M059J (cell line): Measurements from ENCODE around the gene ANAPC1. TPM values are rescaled to one million over a fixed set of nuclear protein-coding genes. Genes with fewer than 3 reads are reported as not detected.
A peak's percentile ranks its signal among the peaks of the same experiment; 100 is the strongest.
"Not testable (repeated sequence)": the region's sequence is repeated elsewhere in the genome, so short reads cannot be mapped to it uniquely, and the experiment has no call there.

Experiments used
- DNase-seq: peaks from one replicate; pipeline ENCODE4 v3.0.0-alpha.2; 2012; ENCODE audit warnings: low read depth
- total RNA-seq: library from RNA; depleted of rRNA; stranded (reverse); fragments of >200 nt; shearing (Covaris generic); gene quantifications from 2 replicates; pipeline ENCODE4 v1.2.3, GENCODE V29; 2014; rRNA removed

Gene ANAPC1, protein sequence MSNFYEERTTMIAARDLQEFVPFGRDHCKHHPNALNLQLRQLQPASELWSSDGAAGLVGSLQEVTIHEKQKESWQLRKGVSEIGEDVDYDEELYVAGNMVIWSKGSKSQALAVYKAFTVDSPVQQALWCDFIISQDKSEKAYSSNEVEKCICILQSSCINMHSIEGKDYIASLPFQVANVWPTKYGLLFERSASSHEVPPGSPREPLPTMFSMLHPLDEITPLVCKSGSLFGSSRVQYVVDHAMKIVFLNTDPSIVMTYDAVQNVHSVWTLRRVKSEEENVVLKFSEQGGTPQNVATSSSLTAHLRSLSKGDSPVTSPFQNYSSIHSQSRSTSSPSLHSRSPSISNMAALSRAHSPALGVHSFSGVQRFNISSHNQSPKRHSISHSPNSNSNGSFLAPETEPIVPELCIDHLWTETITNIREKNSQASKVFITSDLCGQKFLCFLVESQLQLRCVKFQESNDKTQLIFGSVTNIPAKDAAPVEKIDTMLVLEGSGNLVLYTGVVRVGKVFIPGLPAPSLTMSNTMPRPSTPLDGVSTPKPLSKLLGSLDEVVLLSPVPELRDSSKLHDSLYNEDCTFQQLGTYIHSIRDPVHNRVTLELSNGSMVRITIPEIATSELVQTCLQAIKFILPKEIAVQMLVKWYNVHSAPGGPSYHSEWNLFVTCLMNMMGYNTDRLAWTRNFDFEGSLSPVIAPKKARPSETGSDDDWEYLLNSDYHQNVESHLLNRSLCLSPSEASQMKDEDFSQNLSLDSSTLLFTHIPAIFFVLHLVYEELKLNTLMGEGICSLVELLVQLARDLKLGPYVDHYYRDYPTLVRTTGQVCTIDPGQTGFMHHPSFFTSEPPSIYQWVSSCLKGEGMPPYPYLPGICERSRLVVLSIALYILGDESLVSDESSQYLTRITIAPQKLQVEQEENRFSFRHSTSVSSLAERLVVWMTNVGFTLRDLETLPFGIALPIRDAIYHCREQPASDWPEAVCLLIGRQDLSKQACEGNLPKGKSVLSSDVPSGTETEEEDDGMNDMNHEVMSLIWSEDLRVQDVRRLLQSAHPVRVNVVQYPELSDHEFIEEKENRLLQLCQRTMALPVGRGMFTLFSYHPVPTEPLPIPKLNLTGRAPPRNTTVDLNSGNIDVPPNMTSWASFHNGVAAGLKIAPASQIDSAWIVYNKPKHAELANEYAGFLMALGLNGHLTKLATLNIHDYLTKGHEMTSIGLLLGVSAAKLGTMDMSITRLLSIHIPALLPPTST (N-terminal part only)
- 21.0 and 29.3 TPM in 2 replicates for total RNA-seq

DNA sequence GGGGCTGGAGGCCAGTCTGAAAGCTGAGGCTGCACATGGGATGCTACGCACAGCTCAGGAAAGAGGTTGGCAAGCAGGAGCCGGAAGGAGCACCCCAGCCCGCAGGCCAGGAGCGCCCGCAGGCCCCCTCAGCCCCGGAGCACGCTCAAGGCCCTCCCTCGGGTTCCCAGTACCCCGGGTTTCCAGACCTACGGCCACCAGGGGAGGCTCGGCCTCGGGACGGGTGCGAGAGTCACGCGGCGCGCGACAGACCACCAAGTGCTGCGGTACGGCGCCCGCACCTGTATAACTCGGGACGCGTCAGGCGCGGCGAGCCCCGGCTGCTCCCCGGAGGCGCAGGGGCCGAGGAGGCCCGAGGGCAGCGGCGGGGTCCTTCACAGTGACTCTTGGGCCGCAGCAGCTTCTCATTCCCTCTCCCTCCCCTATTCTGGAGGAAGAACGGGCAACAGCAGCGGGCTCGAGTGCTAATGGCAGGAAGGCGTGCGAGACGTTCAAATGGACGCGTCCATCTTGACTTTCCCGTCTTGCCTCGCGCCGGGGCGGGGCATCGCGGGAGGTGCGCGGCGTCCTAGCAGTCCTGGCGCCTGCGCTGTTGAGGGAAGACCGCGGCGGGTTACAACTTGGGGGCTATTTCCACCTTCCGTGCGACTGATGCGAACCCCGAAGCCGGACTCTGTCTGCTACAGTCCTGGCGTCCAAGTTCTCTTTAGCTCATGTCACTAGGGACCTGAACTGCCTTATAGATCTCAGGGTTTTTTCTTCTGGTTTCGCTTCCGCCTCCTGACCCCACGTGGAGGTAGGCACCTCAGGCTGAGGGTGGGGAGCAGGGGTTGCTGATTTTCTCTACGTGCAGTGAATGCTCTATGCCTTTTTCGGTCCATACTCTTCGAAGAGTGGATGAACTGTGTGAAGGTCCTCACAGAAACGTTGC, at the start of gene ANAPC1:
Gene ANAPC1, minus strand, starts transcription at position 533 of the 931 bp plus-strand sequence. CDS start 3,368 bp downstream, outside the sequence.
- peak; percentile 86 for DNase-seq

DNA sequence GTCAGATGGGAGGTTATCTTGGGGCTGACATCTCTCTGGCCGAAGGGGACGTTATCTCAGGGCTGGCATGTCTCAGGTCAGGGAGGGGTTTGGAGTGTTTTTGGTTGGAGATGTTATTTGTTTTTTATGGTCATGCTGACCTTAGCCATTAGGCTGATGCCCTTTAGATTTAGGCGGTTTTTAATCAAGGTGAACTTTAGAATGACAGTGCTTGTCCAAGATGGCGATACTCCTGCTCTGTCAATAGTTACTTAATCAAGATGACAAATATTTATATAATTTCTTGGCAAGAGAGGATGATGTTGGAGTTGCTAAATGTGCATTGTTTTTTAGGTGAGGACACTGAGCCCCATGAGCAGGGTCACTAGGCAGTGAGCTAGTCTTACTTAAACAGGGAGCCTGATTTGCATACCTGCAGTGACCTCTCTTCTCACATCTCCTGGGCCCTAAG, 48.9 kb upstream of the ANAPC1 start:
- no peak for DNase-seq

DNA sequence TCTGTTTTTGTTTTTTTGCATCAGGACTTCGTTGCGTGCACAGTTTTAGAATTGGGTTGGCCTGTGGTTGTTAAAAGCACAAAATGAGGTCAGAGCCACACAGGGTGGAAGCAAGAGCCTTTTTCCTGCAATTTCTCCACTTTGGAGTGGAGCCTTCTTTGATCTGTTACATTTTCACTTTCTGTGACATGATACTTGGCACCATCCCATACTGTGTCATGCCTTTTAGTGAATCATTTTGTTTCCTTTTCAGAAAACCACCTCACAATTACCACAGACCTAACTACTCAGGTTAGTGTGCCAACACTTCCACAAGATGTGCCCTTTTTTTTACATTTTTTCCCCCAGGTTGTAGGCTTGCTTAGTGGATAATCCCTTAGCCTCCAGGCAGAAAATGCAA, 46.9 kb upstream of the ANAPC1 start:
- peak; percentile 88 for DNase-seq

DNA sequence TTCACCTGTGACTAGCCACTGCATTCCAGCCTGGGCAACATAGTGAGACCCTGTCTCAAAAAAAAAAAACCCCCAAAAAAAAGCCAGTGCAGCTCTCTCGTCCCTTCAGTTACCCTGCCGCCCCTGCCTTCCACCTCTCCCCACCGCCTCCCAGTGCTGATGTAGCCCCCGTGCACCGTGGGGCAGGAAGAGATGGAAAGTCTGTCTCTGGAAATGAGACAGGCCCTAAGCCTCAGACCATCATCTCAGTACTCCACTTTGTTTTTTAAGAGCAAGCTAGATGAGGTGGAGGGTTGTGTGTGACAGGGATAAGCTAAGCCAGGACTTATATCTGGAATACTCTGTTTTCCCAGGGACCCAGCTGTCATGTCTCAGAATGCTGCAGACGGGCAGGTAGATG, 46.4 kb upstream of the ANAPC1 start:
- DNase-seq = no peak

DNA sequence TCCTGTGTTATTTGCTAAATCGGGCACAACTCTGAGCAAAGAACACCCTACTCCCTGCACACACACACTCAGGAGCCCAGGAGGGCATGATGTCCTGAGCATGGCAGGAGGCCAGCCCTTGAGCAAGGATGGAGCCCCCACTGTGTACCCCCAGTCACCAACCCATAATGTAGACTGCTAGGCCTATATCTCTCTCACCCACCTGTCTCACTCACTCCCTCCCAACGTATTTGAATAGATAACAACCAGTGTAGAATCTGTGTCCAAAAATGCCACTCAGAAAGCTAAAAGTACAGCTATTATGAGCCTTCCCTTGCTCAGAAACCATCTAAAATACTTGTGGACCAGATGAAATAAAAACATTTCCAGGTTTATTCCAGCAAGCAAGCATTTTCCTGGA, 43.7 kb upstream of the ANAPC1 start:
- DNase-seq = no peak

DNA sequence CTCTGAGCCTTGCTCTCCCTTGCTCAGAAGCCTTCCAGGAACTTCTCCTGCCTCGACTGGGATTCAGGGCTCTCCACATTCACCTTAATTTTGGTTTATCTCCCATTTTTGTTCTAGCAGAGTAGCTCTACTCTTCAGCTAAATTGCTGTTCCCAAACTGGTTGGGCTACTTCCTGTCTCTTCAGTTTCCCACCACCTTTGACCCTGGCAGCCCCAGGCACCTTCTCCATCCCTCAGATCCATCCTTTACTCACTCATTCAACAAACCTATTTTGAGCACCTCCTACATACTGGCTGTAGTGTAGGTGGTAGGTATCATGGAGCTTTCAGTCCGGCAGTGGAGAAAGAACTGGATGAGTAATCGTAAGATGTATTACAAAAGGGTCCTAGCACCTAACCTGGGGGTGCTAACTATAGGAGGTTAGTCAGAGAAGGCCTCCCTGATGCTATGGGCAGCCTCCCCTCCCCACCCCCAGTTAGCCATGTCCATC, 40.7 kb upstream of the ANAPC1 start:
- DNase-seq = no peak

DNA sequence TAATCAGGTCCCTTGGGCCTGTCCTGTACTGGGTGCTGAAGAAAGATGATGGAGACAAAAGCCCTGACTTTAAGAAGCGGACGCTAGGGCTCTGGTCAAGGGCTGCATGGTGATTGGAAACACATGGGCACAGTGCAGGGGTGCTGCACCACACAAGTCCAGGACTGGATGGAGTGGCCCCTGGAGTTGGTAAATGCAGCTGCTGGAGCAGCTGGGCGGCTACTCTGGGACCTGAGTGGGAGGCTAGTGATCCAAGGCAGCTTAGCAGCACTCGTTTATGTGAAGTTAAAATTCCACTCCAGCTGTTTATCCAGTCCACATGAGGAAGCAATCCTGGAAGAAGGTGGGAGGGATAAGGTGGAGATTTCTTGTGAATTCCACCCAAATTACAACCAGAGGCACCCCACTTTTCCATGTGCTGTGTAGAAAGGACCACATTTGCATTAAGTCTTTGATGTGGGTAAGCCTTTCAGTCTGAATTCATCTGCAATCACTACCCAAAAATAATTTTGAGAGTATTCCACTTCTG, 39.3 kb upstream of the ANAPC1 start:
- no peak for DNase-seq

DNA sequence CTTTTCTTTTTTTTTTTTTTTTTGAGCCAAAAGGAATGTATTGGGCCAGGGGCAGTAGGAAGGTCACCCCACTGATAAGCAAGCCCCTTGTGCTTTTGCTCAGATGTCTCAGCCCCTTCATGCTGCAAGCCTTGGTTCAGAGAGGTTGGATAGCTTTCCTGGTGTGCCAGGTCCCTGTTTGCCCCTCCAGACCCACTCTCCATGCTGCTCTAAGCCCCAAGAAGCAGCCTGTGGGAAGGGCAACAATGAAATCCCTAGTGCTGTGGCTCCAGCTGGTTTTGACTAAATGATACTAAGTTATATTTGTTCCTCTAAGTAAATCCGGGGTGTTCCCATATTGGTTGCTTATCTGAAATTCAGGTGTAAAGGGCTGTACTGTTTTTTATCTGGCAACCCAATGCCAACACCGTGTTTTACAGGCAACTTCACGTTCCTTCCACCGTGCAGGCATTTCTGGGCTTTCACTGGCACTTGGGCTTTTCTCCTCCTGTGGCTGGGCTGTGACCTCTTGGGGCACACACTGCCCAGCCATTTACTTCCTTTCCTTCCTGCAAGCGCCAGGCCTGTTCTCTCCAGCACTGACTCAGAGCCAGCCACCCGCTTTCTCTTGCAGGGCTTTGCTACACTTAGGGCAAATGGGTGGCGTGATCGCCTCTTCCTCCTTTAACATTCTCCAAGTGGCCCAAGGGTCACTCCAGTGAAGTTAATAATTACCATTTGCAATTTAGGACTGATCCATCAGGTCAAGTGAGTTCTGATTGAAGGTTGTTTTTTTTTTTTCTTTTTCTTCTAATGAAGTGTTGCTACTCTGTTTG, 36.0 kb upstream of the ANAPC1 start:
- peak; percentile 53 for DNase-seq

DNA sequence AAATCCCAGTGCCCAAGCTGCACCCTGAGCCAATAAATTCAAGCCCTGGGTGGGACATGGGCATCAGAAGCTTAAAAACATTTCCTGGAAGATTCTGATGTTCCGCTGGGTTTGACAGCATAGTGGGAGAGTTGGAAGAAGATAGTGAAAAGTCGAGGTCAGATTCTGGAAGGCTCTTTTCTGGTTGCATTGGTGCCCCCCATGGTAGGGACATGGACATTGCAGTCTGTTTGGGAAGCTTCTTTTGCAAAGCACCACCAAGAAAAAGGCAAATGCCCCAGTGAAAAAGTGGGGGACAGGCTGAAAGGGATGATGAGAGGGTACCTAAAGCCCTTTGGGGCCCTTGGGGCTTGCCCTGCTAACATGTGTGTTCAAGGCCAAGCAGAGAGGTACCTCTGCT, 35.4 kb upstream of the ANAPC1 start:
- DNase-seq = no peak

DNA sequence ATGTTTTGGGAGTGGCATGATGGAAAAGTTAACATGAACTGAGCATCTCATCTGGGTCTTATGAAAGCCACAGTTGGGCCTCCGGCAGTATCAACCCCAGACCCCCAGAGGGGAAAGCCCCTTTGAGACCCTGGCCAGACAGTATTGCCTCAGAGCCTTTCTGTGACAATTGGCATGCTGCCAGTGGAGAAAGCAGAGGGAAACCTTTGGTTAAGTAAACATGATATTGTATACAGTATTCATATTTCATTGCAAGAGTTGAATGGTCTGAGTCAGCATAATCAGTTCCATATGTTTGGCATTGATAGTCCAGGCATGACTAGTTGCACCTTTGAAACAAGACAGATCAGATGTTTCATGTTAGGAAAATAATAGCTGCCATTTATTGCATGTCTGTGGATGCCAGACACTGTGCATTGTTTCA, 34.4 kb upstream of the ANAPC1 start:
- no peak for DNase-seq

DNA sequence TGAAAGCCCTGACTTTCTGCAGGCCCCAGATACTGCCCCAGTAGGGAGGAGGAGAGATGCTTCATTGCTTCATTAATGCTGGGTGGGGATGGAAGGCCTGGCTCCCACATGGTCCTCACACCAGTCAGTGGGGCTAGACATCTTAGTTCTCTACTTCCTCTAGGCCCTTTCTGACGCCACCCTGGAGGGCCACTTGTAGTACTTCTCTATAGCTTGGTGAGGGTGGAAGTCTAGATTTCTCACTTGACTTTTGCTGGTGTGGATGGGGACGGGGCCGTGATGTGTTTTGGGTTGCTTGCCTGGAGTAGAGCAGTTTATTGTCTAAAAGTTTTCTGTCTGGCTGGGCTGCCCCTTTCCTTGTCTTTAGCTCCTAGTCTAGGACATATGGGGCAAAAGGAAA, 33.1 kb upstream of the ANAPC1 start:
- DNase-seq = no peak

DNA sequence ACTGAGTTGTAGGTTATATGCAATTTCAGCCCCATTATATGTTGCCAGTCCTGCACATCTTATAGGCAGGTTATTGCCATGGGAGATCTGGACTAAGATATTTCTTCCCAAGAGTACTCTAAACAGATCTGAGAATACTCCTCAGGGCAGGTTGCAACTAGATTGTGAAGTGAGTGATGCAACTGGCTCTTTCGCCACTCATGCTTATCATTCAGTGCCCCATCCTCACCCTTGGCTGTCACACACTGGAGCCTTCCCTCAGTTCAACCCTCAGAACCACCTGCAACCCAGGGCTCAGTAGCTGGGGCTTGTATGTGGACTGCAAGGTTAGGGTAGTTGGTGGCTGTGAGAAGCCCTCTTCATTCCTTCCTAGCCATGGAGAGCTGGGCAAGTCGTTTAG, 28.6 kb upstream of the ANAPC1 start:
- no peak for DNase-seq

DNA sequence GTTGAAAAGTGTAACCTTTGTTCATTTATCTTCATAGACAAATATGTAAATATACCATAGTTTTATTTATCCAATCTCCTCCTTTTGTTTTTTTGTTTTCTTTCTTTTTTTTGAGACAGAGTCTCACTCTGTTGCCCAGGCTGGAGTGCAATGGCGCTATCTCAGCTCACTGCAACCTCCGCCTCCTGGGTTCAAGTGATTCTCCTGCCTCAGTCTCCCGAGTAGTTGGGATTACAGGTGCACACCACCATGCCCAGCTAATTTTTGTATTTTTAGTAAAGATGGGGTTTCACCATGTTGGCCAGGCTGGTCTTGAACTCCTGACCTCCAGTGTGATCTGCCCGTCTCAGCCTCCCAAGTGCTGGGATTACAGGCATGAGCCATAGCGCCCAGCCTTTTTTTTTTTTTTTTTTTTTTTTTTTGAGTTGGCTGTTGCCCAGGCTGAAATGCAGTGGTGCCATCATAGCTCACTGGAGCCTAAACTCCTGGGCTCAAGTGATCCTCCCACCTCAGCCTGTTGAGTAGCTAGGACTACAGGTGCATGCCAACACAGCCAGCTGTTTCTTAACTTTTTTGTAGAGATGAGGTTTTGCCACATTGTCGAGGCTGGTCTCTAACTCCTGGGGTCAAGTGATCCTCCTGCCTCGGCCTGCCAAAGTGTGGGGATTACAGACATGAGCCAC, 27.4 kb upstream of the ANAPC1 start:
- not testable (repeated sequence) for DNase-seq

DNA sequence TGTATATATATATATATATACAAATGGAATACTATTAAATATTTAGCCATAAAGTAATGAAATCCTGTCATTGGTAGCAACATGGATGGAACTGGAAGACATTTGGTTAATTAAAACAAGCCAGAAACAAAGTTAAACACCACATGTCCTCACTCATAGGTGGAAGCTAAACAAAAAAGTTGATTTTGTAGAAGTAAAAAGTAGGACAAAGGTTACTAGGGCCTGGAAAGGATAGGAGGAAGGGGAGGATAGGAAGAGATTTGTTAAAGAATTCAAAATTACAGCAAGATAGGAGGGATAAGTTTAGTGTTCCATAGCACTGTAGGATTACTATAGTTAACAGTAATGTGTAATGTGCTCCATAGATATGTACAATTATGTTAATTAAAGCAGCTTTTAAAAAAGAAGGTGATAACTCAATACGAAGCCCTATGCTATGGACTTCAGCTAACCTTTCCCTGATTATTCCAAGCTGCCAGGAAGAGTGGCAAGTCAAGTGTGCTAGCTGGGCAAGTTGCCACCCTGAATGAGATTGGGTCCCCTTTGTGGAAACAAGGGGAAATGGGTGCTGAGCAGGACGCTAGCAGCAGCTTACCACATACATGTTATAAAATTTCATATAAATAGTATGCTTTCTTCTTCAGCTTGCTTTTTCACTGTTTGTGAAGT, 26.8 kb upstream of the ANAPC1 start:
- no peak for DNase-seq

DNA sequence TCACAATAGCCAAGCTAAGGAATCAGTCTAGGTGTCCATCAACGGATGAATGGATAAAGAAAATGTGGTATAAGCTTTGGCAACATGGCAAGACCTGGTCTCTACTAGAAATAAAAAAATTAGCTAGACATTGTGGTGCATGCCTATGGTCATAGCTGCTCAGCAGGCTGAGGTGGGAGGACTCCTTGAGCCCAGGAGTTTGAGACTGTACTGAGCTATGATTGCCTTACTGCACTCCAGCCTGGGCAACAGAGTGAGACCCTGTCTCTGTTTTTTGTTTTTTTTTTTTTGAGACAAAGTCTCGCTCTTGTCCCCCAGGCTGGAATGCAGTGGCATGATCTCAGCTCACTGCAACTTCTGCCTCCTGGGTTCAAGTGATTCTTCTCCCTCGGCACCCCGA, 26.0 kb upstream of the ANAPC1 start:
- DNase-seq = not testable (repeated sequence)

DNA sequence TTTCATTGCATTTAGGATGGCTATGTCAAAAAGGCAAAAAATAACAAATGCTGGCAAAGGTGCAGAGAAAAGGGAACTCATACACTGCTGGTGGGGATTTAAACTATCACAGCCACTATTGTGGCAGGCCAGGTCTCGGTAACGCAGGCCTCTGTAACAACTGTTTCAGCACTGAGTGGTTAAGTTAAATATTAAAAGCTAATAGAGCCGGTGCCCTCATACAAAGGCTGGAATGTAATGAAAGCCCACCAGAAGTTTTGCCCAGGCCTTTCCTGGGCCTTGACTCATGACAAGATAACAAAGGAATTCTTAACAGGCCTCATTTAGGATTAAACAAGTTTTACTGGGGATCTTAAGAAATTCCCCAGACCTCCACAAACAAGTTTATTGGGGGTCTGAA, 25.1 kb upstream of the ANAPC1 start:
- DNase-seq = no peak

DNA sequence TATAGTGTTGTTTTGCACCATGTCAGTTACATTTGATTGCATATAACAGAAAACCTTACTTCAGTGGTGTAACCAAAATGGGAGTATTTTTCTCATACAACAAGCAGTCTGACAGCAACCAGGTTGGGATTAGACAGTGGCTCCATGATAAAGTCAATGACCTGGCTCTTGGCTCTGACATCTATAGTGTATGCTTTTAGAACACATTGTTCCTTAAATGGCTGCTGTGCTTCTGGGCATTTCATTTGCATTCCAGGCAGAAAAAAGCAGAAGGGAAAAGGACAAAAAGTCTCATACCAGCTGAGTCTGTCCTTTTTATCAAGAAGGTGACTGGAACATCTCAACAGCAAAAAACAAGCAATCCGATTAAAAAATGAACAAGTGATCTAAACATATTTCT, 24.6 kb upstream of the ANAPC1 start:
- no peak for DNase-seq

DNA sequence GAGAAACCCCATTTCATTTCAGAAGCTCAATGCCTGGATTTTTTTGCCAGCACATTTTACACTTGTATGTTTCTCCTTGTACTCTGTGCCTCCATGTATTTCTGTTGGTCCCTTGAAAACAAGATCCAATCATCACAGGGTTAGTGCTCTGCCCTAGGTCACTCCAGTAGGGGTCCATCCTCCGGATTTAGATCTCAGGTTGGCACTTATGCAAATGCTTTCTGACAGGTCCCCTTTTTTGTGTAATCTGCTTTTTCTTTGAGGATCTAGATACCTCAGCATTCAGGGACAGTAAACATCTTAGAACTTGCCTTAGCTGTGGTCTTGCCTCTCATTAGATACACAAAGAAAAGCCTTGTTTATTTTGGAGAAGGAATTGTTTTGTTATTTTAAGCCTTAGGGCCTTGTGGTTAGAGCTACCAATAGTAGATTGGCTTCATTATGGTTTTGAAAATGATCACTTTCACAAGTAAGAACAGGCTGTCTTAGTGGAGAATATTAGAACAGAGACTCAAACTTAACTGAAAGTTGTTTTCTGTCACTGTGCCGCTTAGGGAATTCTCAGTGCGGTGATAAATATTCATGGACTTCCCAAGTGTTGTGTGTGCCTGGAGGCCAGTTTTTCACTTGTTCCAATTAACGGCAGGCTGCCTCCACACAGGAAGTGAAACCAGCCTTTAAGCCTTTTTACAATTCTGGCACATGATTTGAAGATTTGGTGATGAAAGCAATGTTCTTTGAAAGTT, 22.2 kb upstream of the ANAPC1 start:
- DNase-seq = peak; percentile 52
